Liver (tissue), 9 donors: ENCODE measurements around the gene GALR2. TPM values are rescaled to one million over a fixed set of nuclear protein-coding genes. Genes with fewer than 3 reads are reported as not detected.

Experiments
- DNase-seq: peaks from one replicate; pipeline ENCODE4 v3.0.0-alpha.2; 2017; ENCODE audit warnings: low spot score
- H3K27ac ChIP-seq, 2 donors: one replicate each; pipeline ENCODE4 v1.7.0; 2013; ENCODE audit warnings: inconsistent platforms in 2 of 2, low read length in 2 of 2, control low read depth in 1 of 2, low read depth in 1 of 2, mild to moderate bottlenecking in 1 of 2
- H3K27me3 ChIP-seq, 4 donors: one replicate each; pipeline versions ENCODE4 v1.6.1 to v1.7.0; 2013; ENCODE audit warnings: low read length in 3 of 4, inconsistent platforms in 1 of 4, mild to moderate bottlenecking in 1 of 4, moderate library complexity in 1 of 4; ENCODE audit not compliant: control insufficient read depth in 4 of 4, insufficient read depth in 4 of 4
- H3K36me3 ChIP-seq, 4 donors: one replicate each; pipeline versions ENCODE4 v1.6.1 to v1.7.0; 2013; ENCODE audit warnings: low read length in 3 of 4, mild to moderate bottlenecking in 3 of 4, low read depth in 1 of 4, moderate library complexity in 1 of 4; ENCODE audit not compliant: control insufficient read depth in 4 of 4, insufficient read depth in 3 of 4
- H3K4me1 ChIP-seq, 4 donors: one replicate each; pipeline versions ENCODE4 v1.6.1 to v1.7.0; 2013; ENCODE audit warnings: low read length in 3 of 4, mild to moderate bottlenecking in 3 of 4, moderate library complexity in 1 of 4; ENCODE audit not compliant: control insufficient read depth in 4 of 4, insufficient read depth in 4 of 4
- H3K4me3 ChIP-seq, 3 donors: one replicate each; pipeline versions ENCODE4 v1.6.1 to v1.7.0; 2013; ENCODE audit warnings: low read length in 3 of 3, control low read depth in 1 of 3, low read depth in 1 of 3, mild to moderate bottlenecking in 1 of 3
- H3K9ac ChIP-seq, 2 donors: one replicate each; pipeline ENCODE4 v1.7.0; 2013; ENCODE audit warnings: low read length in 2 of 2, mild to moderate bottlenecking in 2 of 2, moderate library complexity in 2 of 2, control low read depth in 1 of 2, low read depth in 1 of 2
- H3K9me3 ChIP-seq, 4 donors: one replicate each; pipeline versions ENCODE4 v1.6.1 to v1.7.0; 2013; ENCODE audit warnings: low read length in 3 of 4; ENCODE audit not compliant: control insufficient read depth in 4 of 4
- EGR1 ChIP-seq, 2 donors: IDR thresholded peaks; 2 replicates each; pipeline ENCODE4 v1.6.1; 2016 to 2018; ENCODE audit warnings: antibody characterized with exemption in 2 of 2, low read depth in 2 of 2
- FOXA1 ChIP-seq: IDR thresholded peaks from 2 replicates; pipeline ENCODE4 v1.6.1; 2016; ENCODE audit warnings: antibody characterized with exemption
- FOXA2 ChIP-seq: IDR thresholded peaks from 2 replicates; pipeline ENCODE4 v1.6.1; 2016; ENCODE audit warnings: antibody characterized with exemption
- GABPA ChIP-seq, 2 donors: IDR thresholded peaks in 1 of 2; conservative IDR thresholded peaks in 1 of 2; 2 replicates each; pipeline ENCODE4 v1.6.1; 2016; ENCODE audit warnings: antibody characterized with exemption in 2 of 2, mild to moderate bottlenecking in 1 of 2, moderate library complexity in 1 of 2
- HNF4A ChIP-seq, 2 donors: conservative IDR thresholded peaks; 2 replicates each; pipeline ENCODE4 v1.6.1; 2016; ENCODE audit warnings: antibody characterized with exemption in 2 of 2, mild to moderate bottlenecking in 2 of 2
- HNF4G ChIP-seq: IDR thresholded peaks from 2 replicates; pipeline ENCODE4 v1.6.1; 2016; ENCODE audit warnings: antibody characterized with exemption
- JUND ChIP-seq, 2 donors: IDR thresholded peaks; 2 replicates each; pipeline ENCODE4 v1.6.1; 2016; ENCODE audit warnings: antibody characterized with exemption in 2 of 2
- NR2F2 ChIP-seq: IDR thresholded peaks from 2 replicates; pipeline ENCODE4 v1.6.1; 2016; ENCODE audit warnings: antibody characterized with exemption
- RAD21 ChIP-seq, 2 donors: IDR thresholded peaks; 2 replicates each; pipeline ENCODE4 v1.6.1; 2016; ENCODE audit warnings: antibody characterized with exemption in 2 of 2, mild to moderate bottlenecking in 2 of 2
- RXRA ChIP-seq, 2 donors: IDR thresholded peaks; 2 replicates each; pipeline ENCODE4 v1.6.1; 2017 to 2018; ENCODE audit warnings: antibody characterized with exemption in 2 of 2, mild to moderate bottlenecking in 1 of 2
- TAF1 ChIP-seq: conservative IDR thresholded peaks from 2 replicates; pipeline ENCODE4 v1.6.1; 2016; ENCODE audit warnings: antibody characterized with exemption, mild to moderate bottlenecking
- YY1 ChIP-seq: IDR thresholded peaks from 2 replicates; pipeline ENCODE4 v1.6.1; 2016; ENCODE audit warnings: antibody characterized with exemption, mild to moderate bottlenecking
- WGBS: extraction: QIAGEN DNeasy Blood & Tissue Kit; methylation state at CpG from one replicate; pipeline ENCODE4 v1.1.7; 2013; 5-methylcytosine and 5-hydroxymethylcytosine counted together
- polyA plus RNA-seq, 2 donors: library from polyadenylated mRNA; stranded (reverse) in 1 of 2; unstranded in 1 of 2; fragments of 200-250 nt in 1 of 2; fragments of >200 nt in 1 of 2; fragmentation: Nextera tagmentation in 1 of 2; extraction: Ambion mirVana in 1 of 2; gene quantifications; one replicate each; pipeline versions ENCODE4 v1.2.1 to v1.2.3, GENCODE V29; 2013 to 2015
- total RNA-seq, 2 donors: library from RNA; depleted of rRNA; stranded (reverse); fragments of >200 nt; gene quantifications; one replicate each; pipeline ENCODE4 v1.2.3, GENCODE V29; 2014
- TF ChIP-seq, protein P1 (sequence below): IDR thresholded peaks from 2 replicates; pipeline ENCODE4 v1.6.1; 2016; ENCODE audit warnings: antibody characterized with exemption, mild to moderate bottlenecking
- TF ChIP-seq, protein P2 (sequence below): IDR thresholded peaks from 2 replicates; pipeline ENCODE4 v1.6.1; 2016; ENCODE audit warnings: antibody characterized with exemption
- TF ChIP-seq, protein P3 (sequence below): IDR thresholded peaks from 2 replicates; pipeline ENCODE4 v1.6.1; 2016; ENCODE audit warnings: antibody characterized with exemption
- donor health status: healthy.
- donor health status: healthy.
- donor health status: healthy.
- donor health status: healthy.
- donor health status: healthy.

Gene GALR2
- total and polyA plus RNA-seq, 4 donors, result 0.08 to 0.22 (median 0.14) TPM; not detected in 1

DNA sequence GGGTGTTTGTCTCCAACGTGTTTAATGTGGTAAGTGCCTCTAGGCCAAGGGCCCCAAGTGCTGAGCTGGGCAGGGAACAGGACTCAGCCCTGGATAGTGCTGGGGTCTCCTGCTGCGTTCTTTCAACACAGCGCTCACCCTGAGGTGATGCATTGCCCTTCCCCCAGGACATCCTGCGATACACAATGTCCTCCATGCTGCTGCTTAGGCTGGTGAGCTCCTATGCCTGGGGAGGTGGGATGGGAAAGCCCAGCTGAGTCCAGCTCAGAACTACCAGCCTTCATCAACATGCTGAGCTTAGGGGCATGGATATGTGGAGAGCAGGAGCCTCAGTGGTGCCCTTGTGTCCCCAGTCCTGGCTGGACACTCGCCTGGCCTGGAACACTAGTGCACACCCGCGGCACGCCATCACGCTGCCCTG lies 5.0 kb downstream of the GALR2 start (continued):
- TF ChIP-seq, protein P1, sequence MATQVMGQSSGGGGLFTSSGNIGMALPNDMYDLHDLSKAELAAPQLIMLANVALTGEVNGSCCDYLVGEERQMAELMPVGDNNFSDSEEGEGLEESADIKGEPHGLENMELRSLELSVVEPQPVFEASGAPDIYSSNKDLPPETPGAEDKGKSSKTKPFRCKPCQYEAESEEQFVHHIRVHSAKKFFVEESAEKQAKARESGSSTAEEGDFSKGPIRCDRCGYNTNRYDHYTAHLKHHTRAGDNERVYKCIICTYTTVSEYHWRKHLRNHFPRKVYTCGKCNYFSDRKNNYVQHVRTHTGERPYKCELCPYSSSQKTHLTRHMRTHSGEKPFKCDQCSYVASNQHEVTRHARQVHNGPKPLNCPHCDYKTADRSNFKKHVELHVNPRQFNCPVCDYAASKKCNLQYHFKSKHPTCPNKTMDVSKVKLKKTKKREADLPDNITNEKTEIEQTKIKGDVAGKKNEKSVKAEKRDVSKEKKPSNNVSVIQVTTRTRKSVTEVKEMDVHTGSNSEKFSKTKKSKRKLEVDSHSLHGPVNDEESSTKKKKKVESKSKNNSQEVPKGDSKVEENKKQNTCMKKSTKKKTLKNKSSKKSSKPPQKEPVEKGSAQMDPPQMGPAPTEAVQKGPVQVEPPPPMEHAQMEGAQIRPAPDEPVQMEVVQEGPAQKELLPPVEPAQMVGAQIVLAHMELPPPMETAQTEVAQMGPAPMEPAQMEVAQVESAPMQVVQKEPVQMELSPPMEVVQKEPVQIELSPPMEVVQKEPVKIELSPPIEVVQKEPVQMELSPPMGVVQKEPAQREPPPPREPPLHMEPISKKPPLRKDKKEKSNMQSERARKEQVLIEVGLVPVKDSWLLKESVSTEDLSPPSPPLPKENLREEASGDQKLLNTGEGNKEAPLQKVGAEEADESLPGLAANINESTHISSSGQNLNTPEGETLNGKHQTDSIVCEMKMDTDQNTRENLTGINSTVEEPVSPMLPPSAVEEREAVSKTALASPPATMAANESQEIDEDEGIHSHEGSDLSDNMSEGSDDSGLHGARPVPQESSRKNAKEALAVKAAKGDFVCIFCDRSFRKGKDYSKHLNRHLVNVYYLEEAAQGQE, result no peak
- no peak for TF ChIP-seq FOXA1
- no peak for TF ChIP-seq YY1
- TF ChIP-seq HNF4G, result no peak
- no peak for TF ChIP-seq FOXA2
- TF ChIP-seq HNF4A (conservative IDR thresholded peaks at IDR 0.05), result no peak
- no peak for TF ChIP-seq TAF1

DNA sequence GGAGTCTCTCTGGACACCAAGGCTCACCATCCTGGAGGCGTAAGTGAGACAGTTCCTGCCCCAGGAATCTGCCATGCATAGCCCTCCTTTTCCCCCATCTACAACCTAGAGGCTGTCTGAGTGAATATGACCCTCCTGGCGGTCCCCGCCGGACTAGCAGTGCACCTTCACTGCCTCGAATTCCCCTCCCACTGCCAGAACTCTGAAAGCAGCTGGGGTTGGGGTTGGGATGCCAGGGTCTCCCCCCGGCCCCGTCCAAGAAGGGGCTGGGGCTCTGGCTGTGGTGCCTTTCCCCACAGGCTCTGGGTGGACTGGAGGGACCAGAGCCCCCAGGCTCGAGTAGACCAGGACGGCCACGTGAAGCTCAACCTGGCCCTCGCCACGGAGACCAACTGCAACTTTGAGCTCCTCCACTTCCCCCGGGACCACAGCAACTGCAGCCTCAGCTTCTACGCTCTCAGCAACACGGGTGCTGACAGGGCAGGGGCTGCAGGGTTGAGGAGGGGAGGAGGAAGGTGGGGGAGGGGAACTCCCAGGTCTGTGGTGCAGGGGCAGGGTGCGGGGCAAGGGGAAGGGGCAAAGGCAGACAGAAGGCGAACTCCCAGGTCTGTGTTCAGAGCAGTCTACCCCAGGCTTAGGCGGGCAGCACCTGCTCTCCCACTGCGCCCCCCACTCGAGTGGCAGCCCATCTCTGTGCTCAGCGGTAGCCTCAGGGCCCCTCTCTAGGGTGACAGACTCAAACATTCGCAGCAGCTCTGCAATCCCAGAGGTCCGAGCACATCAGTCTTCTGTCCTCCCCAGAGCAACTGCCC lies 5.6 kb downstream of the GALR2 start:
- H3K4me3 ChIP-seq, result no peak overlapping the region
- peaks cover 0 to 16% (median 8%) of the 10 kb centered on the region in 4 donors for H3K27me3 ChIP-seq
- no peak for DNase-seq
- H3K36me3 ChIP-seq, result peaks cover 6 to 22% (median 15%) of the 10 kb centered on the region in 4 donors
- H3K4me1 ChIP-seq, result peaks cover 4 to 20% (median 6%) of the 10 kb centered on the region in 4 donors
- whole genome bisulfite sequencing, result 8% methylated on average over 23 of the region's 23 CpGs
- TF ChIP-seq, protein P1, result no peak
- TF ChIP-seq JUND (IDR thresholded peaks at IDR 0.05) (no peak), YY1 (no peak), FOXA2 (no peak), EGR1 (IDR thresholded peaks at IDR 0.05; ENCODE audit: low read depth in 2 of 2) (no peak), RAD21 (IDR thresholded peaks at IDR 0.05) (no peak), RXRA (IDR thresholded peaks at IDR 0.05) (no peak), HNF4G (no peak), NR2F2 (no peak), GABPA (IDR thresholded peaks at IDR 0.05 in 1 of 2, conservative IDR thresholded peaks at IDR 0.05 in 1 of 2) (no peak), HNF4A (conservative IDR thresholded peaks at IDR 0.05) (no peak)
- TF ChIP-seq, protein P2, sequence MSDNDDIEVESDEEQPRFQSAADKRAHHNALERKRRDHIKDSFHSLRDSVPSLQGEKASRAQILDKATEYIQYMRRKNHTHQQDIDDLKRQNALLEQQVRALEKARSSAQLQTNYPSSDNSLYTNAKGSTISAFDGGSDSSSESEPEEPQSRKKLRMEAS, result no peak
- TF ChIP-seq, protein P3, sequence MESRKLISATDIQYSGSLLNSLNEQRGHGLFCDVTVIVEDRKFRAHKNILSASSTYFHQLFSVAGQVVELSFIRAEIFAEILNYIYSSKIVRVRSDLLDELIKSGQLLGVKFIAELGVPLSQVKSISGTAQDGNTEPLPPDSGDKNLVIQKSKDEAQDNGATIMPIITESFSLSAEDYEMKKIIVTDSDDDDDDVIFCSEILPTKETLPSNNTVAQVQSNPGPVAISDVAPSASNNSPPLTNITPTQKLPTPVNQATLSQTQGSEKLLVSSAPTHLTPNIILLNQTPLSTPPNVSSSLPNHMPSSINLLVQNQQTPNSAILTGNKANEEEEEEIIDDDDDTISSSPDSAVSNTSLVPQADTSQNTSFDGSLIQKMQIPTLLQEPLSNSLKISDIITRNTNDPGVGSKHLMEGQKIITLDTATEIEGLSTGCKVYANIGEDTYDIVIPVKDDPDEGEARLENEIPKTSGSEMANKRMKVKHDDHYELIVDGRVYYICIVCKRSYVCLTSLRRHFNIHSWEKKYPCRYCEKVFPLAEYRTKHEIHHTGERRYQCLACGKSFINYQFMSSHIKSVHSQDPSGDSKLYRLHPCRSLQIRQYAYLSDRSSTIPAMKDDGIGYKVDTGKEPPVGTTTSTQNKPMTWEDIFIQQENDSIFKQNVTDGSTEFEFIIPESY, result no peak
- no peak overlapping the region for H3K27ac ChIP-seq
- H3K9me3 ChIP-seq, result no peaks in the 10 kb centered on the region
- no peak overlapping the region for H3K9ac ChIP-seq
